Right kidney (tissue), 1 donor: ENCODE results near the gene MYLK4.

Experiments
- DNase-seq: peaks from one replicate; pipeline ENCODE4 v3.0.0-alpha.2; 2016

Gene MYLK4

DNA sequence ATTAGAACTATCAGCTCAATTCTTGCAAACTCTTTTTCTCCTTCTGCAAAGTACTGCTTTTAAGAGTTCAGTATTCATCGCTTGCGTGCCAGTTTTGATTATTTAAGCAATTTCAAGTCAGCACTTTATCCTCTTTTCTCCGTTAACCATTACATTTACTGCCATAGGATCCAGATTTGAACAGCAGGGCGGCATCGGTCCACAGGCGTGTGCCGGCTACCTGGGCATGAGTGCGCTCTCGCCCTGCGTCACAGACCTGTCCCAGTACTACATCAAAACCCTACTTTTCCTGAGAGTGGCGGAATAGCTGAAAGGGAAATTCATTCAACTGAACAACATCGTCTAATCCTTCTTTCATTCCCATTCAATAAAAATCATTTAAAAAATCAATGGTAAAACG is 53.4 kb downstream of the MYLK4 start:
- no peak for DNase-seq

DNA sequence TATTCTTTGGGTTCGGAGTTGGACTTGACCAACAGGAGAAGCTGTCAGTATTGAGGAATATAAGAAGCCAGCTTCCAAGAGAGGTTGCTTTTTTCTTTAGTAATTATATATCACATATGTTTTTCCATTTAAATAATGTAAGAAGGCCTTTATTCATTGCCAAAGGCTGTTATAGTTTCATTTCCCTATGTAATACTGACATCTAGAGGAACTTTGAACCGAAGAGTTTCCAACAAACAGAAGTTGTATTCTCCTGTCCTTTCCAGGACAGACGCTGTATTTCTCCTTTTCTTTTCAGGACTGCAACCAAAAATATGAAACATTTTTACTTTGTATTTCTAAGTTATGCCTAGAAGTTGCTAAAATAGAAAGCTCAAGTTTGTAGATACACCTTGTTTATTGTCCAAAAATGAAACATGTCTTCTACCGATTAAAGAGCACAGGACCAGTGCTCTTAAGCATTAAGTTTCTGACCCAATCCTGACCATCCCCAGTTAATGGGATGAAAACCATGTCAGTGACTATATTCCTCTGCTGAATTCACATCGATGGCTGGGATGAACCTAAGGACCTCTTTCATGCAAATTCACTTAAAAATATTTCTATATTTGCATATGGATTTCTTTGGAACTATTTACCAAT is 55.1 kb downstream of the MYLK4 start:
- DNase-seq, result no peak

DNA sequence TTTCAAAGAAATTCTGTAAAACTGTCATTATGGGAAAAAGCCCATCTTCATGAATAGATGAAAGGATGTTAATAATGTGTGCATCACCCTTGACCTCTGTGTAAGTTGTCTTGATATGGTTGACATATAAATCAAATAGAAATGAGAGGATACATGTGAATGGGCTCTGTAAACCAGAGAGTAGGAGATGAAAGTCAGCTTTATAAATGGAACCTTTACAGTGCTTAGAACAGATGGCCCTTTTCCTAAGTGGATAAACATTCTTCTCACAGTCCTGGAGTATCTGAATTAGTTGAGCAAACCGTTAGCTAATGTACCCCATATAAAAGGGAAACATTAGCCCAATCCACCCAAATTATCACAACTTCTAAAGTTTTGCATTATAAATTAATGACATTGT is 57.5 kb downstream of the MYLK4 start:
- DNase-seq, result no peak

DNA sequence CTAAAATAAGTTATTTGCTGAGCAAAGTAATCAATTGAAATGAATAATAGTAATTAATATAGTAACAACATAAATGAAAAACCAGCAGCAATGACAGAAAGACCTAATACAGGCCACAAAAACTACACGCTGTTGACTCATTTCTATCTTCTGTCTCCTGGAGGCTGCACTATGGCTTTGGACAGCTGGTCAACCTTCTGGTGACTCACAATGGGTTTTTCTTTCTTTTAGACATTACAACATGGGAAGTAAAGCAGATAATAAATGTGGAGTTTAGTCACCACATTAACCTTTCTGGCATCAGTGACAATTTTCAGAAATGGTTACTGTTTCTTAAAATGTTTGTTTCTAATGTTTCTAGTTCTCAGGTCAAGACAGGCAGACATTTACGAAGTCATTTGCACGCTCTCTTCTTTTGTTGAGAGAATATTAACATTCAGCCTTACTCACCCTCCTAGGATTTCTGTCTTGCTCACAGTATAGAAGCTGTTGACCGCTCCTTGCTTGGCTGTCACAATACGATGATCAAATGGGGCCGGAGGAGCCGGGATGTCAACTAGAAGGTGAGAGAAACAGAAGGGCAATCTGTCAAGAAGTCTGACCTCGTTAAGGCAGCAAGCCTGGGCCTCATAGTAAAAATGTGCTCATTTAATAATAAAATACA is 62.2 kb downstream of the MYLK4 start:
- DNase-seq, result no peak

DNA sequence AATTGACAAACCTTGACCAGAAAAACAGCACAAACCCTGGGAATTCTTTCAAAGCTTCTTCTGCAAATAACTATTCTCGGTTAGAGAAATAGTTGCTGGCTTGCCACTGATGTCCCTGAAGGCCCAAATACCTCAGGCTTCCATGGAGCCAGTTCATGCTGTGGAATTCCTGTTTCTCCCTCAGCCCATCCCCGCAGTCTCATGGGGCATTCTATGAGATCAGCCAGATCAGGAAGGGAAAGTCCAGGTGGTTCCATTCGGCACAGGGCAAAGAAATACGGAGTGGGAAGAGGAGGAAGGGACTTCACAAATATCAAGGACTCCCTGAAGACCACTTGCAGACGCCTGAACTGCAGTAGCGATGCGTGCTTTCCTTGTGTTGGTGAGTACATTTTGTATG is 63.3 kb downstream of the MYLK4 start:
- no peak for DNase-seq

DNA sequence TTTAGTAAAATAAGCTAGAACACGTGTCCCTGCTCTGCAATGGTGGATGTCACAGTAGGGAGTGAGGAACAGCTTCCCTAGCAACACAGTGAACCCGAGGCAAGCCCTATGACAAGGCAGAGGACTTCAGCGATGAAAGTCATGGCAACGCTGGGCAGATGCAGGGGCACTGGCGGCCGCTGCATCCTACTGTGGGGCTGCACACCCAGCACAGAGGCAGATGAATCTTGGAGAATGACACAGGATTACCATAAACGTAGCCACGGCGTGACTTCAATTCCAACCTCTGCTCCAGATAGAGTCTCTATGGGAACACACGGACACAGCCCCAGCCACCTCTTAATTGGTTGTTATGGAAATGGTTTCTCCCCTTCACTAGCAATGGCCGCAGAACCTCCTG is 64.2 kb downstream of the MYLK4 start:
- no peak for DNase-seq

DNA sequence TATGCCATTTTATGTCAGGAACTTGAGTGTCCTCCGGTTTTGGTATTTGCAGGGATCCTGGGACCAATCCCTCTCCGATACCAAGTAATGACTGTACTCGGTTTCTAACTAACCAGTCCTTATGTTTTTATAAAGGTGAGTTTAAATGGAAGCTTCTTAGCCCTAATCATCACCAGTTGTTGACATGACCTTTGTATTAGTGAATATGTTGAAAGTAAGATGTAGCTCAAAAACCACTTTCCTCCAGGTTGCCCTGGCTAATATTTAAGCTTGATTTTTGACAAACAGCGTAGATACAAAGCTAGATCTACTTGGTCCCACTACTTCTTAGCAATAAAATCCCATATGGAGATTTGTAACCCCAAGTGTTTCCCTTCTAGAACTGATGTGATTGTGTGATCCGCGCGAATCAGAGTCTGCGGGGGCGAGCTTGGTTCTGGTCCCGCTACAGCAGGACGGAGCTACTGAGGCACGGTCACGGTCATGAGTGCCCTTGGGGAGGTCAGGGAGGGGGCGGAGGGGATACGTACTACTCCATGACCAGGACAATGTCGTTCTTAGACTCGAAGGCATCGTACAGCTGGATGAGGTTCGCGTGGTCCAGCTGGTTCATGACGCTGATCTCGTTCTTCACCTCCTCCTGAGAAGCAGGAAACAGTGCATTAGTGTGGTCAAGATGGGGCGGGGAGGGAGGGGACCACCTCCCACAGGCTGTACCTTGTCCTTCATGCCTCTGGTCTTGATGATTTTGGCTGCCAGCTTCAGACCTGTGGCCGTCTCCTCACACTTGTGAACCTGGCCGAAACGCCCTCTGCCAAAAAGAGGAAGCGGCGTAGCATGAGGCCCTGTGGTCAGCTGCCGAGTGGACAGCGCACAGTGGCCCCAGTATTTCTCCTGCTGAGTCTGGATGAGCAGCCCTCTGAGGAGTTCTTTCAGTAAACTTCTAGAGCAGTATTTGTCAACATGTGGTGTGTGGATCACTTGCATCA is 65.7 kb downstream of the MYLK4 start:
- DNase-seq, result no peak

DNA sequence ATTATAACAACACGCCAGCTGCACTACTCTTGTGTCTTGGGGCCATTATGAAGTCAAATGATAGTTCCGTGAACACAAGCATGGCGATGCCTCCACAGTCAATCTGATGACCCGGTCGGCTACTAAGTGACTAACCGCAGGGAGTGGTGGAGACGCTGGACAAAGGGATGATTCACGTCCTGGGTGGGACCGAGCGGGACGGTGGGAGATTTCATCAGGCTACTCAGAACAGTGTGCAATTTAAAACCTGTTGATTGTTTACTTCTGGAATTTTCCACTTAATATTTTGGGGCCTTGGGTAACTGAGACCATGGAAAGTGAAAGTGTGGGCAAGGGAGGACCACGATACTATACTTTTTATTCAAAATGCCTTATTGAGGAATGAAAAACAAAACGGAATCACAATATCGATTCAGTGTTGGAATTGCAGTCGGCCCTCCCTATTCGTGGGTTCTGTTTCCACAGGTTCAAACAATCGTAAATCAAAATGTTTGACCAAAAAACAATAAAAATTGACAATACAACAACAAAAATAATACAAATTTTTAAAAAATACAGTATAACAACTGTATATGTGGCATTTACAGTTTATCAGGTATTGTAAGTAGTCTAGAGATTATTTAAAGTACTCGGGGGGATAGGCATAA is 66.5 kb downstream of the MYLK4 start:
- DNase-seq, result no peak

DNA sequence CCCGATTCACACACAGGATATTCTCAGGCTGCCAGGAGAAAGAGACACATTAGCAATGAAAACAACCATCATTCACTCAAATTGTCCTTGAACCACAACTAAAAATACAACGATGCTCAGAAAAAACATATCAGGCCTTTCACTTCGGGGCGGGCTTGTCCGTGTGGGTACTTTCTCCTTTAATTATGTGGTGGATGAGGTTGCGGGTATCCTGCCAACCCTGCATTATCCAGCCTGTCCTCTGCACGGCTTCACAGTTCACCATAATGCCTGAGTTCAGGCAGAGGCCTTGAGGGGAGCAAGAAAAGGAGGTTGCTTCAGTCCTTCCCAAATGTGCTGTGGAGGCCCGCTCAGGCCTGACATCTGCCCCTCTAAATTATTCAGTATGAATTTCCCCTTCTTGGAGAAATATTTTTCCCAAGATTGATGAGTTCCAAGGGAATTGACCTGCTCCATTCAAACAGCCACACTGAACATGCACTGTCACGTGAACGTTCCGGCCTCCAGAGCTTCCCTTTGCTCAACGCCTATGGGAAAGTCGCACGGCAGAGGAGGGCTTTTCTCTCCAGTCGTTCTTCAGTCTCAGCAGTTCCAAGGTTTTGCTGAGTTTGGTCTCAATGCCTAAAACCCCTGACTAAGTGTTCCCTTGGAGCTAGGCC is 70.3 kb downstream of the MYLK4 start:
- DNase-seq, result no peak

DNA sequence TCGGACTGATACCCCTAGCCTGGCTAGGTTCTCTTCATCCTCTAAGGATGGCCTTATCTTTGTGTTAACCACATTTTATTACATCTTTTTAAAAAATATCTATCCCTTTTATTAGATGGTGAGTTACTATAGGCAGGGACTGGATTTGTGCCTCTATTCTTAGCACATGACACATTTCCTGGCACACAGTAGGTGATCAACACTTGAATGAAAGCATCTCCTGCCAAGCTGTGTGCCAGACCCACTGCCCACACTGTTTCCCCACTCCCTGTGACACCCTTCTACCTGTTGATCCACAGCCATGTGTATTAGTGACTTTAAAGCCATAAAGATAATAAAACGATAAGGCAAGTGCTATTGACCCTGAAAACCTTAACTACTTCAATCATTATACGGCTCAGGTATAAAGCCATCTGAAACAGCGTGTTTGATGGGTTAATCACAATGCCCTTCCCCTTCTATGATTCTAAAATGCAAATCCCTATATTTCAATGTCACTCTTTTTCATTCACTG is 73.6 kb downstream of the MYLK4 start:
- no peak for DNase-seq

DNA sequence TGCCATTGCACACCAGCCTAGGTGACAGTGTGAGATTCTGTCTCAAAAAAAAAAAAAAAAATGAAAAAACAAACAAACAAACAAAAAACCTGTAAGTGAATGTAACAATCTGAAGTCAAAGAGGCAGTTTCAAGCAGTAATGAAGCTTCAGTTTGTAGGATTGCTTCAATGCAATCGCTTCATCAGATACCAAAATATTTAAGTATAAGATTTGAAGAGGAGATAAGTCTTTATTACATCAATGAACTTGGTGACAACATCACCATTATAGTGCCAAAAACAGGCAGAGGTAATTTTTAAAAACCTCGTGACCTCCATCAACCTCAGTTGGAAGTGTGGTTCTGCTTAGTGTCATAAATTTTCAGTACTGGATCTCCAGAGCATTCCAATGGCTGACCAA is 74.7 kb downstream of the MYLK4 start:
- DNase-seq, result no peak

DNA sequence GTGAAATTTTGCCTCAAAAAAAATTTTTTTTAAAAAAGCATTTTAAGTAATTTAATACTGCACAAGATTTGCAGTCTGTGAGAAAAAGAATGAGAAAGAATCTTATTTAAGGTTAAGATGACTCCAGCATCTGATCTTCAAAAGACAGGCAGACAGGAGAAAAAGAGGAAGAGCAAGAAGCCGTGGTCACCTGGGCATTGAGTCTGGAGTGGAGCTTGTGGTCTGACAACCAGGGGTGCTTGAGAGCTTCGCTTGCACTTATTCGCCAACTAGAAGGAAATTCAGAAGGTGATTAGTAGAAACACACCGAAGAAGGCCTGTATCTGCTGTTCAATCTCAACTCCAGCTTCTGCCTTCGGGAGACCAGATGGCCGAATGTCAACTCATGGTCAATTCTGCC is 75.9 kb downstream of the MYLK4 start:
- no peak for DNase-seq

DNA sequence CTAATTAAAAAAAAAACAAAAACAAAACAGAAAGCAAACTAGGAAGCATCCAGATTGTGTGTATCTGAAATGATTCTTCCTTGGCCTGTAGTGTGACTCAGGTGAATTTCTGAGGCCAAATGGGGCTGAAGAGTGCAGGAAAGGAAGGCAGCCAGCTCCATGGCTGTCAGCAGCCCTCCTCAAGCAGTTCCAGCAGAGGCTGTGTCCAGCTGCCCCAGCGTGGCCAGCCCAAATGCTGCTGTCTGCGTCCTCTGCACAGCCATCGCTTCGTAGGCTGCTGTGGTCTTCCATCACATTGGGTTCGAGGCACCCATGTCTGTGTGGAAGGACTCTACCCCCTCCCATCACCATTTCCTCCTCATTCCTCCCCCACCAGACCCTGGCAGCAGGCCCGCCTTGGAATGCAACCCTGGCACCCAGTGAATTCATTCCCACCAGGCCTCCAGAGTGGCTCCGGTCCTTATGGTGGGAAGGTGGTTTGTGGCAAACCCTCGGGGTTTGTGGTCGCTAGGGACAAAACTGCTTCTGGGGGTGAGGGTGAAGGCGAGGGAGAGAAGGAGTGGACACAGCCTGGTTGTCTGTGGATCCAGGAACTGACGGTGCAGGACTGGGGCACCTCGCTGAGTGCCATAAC is 81.5 kb downstream of the MYLK4 start:
- DNase-seq, result no peak

DNA sequence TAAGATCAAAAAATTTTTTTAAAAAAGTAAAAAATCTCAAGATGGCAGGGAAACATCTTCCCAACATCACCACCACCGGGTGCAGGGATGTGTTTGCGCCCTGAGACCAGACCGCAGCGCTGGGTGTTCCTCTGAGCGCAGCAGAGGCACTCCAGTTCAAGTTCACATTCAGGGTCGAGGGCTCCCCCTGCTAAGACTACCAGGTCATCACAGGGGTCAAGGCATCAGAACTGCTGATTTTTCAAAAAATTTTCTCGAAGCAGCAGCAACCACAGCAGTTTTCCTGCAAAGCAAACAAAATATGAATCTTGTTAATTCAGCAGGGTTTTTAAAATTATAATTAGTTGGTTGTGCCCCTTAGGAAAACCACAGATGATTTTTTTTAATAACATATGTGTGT is 83.1 kb downstream of the MYLK4 start:
- DNase-seq, result no peak

DNA sequence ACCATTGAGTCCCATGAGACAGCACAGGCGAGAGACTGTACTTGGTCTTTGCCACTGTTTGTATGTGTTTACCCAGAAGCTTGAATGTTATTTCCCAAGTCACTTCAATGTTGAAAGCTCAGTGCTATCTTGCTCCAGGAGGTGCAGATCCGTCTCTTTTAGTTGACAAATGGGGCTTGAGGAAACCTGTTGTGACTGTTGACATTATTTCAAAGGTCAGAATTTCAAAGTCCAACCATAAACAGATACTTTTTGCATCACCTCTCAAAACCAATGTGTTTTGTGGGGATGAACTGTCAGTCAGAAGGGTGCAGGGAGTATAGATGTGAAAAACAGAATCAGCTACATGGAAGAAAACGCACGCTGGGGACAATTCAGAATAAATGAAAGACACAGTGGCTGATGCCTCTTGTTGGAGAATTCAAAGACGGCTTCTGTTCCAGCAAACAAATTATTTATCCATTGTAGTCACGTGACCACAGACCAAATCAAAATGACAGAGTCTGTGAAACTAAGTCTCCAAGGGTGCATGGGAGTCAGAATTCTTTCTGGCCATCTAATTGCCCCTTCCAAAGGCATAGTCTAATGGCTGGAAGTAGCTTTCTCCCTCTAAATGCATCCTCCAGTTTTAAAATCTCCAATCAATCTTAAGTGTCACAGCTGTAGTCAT is 83.7 kb downstream of the MYLK4 start:
- no peak for DNase-seq

DNA sequence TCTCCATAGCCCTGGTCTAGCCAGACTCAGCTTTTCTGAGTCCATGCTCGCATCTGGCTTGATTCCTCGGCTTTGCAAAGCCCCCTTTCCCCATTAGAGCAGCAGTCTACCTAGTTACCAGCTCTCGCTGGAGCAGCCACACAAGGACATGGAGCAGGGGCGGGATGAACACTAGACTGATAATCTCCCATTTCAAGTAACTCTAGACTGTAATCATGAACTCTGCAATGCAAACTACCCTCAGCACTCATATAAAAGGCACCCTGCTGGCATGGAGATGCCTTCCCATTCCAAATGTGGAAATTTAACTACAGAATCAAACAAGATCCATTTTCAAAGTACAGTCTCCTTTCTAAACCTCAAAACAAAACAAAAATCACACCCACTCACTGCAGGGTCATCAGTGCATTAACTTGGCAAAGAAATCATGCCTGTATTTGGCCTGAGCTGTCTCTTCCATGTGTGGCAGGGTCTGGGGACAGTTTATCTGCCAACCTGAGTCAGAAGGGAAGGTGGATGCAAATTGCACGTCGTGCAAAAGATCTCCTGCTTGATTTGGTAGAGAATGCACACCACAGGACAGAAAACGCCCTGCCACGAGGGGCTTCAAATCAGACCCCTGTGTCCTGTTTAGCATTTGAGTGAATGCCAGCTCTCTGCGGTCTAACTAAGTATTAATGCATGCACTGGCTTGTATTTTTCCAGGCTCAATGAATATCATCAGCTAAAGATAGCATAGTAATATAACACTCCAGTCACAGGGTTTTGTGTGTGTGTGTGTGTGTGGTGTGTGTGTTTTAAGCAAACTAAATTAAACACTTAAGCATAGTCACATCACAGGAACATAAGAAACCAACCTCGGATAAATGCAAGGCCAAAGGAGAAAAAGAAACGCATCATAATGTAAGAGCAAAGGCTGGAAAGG is 85.3 kb downstream of the MYLK4 start:
- DNase-seq, result no peak

DNA sequence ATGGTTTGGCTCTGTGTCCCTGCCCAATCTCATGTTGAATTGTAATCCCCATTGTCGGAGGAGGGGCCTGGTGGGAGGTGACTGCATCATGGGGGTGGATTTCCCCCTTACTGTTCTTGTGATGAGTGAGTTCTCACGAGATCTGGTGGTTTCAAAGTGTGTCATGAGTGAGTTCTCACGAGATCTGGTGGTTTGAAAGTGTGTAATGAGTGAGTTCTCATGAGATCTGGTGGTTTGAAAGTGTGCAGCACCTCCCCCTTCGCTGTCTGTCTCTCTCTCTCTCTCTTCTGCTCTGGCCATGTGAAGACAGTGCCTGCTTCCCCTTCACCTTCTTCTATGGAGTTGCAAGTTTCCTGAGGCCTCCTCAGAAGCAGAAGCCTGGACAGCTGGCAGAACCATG is 87.6 kb downstream of the MYLK4 start:
- DNase-seq, result no peak

DNA sequence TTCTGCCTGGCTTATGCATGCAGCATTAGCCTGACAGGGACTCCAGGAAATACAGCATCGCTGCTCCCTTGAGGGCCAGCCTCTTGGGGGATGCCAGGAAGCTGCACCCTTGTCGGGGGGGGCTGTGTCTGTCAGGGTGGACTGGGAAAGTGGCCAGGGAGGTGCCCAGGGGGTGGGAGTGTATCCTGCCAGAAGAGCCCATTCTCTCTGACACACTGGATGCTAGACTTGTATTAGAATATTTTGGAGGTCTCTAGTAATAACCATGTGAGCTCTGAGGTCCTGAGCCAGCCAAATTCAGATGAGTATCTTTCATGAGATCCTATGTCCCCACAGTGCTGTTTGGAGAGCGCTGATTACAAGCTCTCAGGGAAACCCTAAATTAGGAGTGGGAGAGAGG is 89.1 kb downstream of the MYLK4 start:
- DNase-seq, result no peak

DNA sequence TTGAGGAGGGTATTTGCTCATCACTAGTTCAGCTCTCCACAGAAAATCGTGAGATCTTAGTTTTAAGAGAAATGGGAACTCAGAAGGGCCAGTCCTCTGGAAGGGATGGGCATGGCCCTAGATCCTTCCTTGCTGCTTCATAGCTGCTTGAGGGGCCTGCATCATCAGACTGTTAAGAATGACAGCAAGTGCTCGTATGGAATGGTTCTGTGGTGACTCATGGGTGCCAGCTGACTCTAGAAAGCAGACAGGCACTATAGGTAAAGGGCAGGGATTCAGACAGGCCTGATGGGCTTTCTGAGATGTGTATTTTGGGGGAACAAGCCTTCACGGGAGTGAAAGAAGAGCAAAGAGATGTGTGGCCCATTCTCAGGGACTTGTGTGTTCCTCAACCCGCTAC is 90.8 kb downstream of the MYLK4 start:
- no peak for DNase-seq

DNA sequence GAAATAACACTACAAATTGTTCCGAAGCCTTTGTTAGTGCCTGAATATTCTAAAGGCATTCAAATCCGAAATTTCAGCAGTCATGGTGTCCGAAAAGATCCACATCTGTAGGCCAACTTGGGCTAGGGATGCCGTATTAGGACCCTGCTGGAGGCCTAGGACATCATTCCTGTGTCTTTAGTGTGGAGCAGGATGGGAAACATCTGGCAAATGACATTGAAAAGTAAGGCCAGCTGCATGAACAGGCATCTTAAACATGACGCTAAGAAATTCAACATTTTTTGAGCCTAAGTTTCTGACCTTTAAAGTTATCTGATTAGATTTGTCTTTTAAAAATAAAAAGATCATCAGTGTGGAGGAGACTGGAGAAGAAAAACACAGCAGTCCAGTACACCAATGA is 91.3 kb downstream of the MYLK4 start:
- DNase-seq, result no peak
